Spinal cord (tissue), 10 donors: ENCODE measurements around the gene IFT74. TPM values are rescaled to one million over a fixed set of nuclear protein-coding genes. Genes with fewer than 3 reads are reported as not detected.
A peak's percentile ranks its signal among the peaks of the same experiment; 100 is the strongest.

Source experiments
- DNase-seq, 6 donors: peaks; one replicate each; pipeline versions ENCODE4 v3.0.0 to v3.0.0-alpha.2; 2013 to 2015; ENCODE audit warnings: low spot score in 6 of 6, low read depth in 4 of 6
- H3K27ac ChIP-seq: one replicate; pipeline ENCODE4 v1.5.1; 2013; ENCODE audit warnings: low read depth, low read length, control low read depth
- H3K27me3 ChIP-seq: one replicate; pipeline ENCODE4 v1.6.1; 2013; ENCODE audit warnings: low read length; ENCODE audit not compliant: control insufficient read depth, insufficient read depth
- H3K36me3 ChIP-seq: one replicate; pipeline ENCODE4 v1.6.1; 2013; ENCODE audit warnings: low read length; ENCODE audit not compliant: control insufficient read depth, insufficient read depth
- H3K4me1 ChIP-seq: one replicate; pipeline ENCODE4 v1.6.1; 2013; ENCODE audit warnings: low read length; ENCODE audit not compliant: control insufficient read depth, insufficient read depth
- H3K4me3 ChIP-seq: one replicate; pipeline ENCODE4 v1.5.1; 2013; ENCODE audit warnings: low read depth, low read length, control low read depth
- H3K9me3 ChIP-seq: one replicate; pipeline ENCODE4 v1.6.1; 2013; ENCODE audit warnings: low read length; ENCODE audit not compliant: control insufficient read depth, insufficient read depth
- WGBS: methylation state at CpG from one replicate; pipeline ENCODE4 v1.1.5; 2013; ENCODE audit warnings: missing lambda C conversion rate; ENCODE audit not compliant: insufficient coverage; 5-methylcytosine and 5-hydroxymethylcytosine counted together
- long read RNA-seq, 4 donors: transcript quantifications; one replicate each; lab custom pipeline, GENCODE V29; 2026
- polyA plus RNA-seq, 2 donors: library from polyadenylated mRNA; unstranded; fragments of 120-200 nt; gene quantifications; one replicate each; pipeline ENCODE4 v1.2.1, GENCODE V29; 2013; ENCODE audit not compliant: insufficient read length in 2 of 2
- total RNA-seq, 2 donors: library from RNA; depleted of rRNA in 1 of 2; stranded (reverse); fragments of 120-200 nt in 1 of 2; fragments of >200 nt in 1 of 2; gene quantifications; one replicate each; pipeline versions ENCODE4 v1.2.3 to v1.2.4, GENCODE V29; 2013 to 2014
- donor health status: healthy.

IFT74 gene
- 10 to 100 TPM; 26.4 to 32.6 TPM for total RNA-seq
- 10 to 100 TPM; 13.8 to 13.9 TPM for polyA plus RNA-seq
- long read RNA-seq, donor 1, partial matches to known transcripts = 0 of 1 reads
- long read RNA-seq, donor 1, other reads (novel, unspliced or antisense) = 0 of 1 reads
- long read RNA-seq, donor 2, partial matches to known transcripts = 0 of 1 reads
- long read RNA-seq, donor 2, other reads (novel, unspliced or antisense) = 0 of 1 reads
- long read RNA-seq, donor 3 = 0 reads
- long read RNA-seq, donor 4, partial matches to known transcripts = 0 of 4 reads
- long read RNA-seq, donor 4, other reads (novel, unspliced or antisense) = 0 of 4 reads

- Histone ChIP-seq H3K27me3 (no peaks in the 10 kb centered on the region), H3K4me3 (peak within 1 kb of the TSS; percentile 54), H3K27ac (peak within 1 kb of the TSS; percentile 96), H3K9me3 (no peaks in the 10 kb centered on the region), H3K4me1 (peaks cover 3% of the 10 kb centered on the region), H3K36me3 (no peaks in the 10 kb centered on the region)
- peak; percentile 96 to 99 (median 98) for DNase-seq
- WGBS = under 1% methylated on average over 39 of the region's 53 CpGs
Observed at GRCh38 chr9:26955921-26956859, at the start of gene IFT74. IFT74 (plus strand) TSS chr9:26956412; CDS start chr9:26961968, 5,556 bp downstream.

GRCh38 chr9:26913138-26913668 lies 43.0 kb upstream of the IFT74 start:
- no peak for DNase-seq
- H3K9me3 ChIP-seq = no peaks in the 10 kb centered on the region
- no peak overlapping the region for H3K27ac ChIP-seq
- no peaks in the 10 kb centered on the region for H3K4me1 ChIP-seq
- peaks cover 7% of the 10 kb centered on the region for H3K36me3 ChIP-seq
- WGBS = no CpG with 5 or more reads among the region's 2 CpGs
- H3K4me3 ChIP-seq = no peak overlapping the region
- H3K27me3 ChIP-seq = no peaks in the 10 kb centered on the region

- Histone ChIP-seq H3K27ac (no peak overlapping the region), H3K4me1 (no peaks in the 10 kb centered on the region), H3K4me3 (no peak overlapping the region), H3K9me3 (no peaks in the 10 kb centered on the region), H3K36me3 (peaks cover 13% of the 10 kb centered on the region), H3K27me3 (no peaks in the 10 kb centered on the region)
- no CpG with 5 or more reads among the region's 1 CpG for WGBS
- no peak for DNase-seq
Observed at GRCh38 chr9:26919698-26920097, 36.5 kb upstream of the IFT74 start.

GRCh38 chr9:26925609-26926008 lies 30.6 kb upstream of the IFT74 start:
- Histone ChIP-seq H3K27ac (no peak overlapping the region), H3K27me3 (no peaks in the 10 kb centered on the region), H3K4me1 (no peaks in the 10 kb centered on the region), H3K9me3 (no peaks in the 10 kb centered on the region), H3K36me3 (peaks cover 27% of the 10 kb centered on the region), H3K4me3 (no peak overlapping the region)
- DNase-seq = no peak
- no CpG with 5 or more reads among the region's 4 CpGs for WGBS

GRCh38 chr9:26928902-26929495 lies 27.2 kb upstream of the IFT74 start:
- H3K36me3 ChIP-seq = peaks cover 23% of the 10 kb centered on the region
- H3K27ac ChIP-seq = no peak overlapping the region
- no peaks in the 10 kb centered on the region for H3K4me1 ChIP-seq

GRCh38 chr9:26935847-26936246 lies 20.4 kb upstream of the IFT74 start:
- no peak overlapping the region for H3K27ac ChIP-seq
- H3K36me3 ChIP-seq = no peaks in the 10 kb centered on the region
- H3K9me3 ChIP-seq = peaks cover 4% of the 10 kb centered on the region
- no peaks in the 10 kb centered on the region for H3K27me3 ChIP-seq
- no peaks in the 10 kb centered on the region for H3K4me1 ChIP-seq
- H3K4me3 ChIP-seq = no peak overlapping the region
- no peak for DNase-seq

More at GRCh38 chr9:26928902-26929495, 27.2 kb upstream of the IFT74 start:
- no peak overlapping the region for H3K4me3 ChIP-seq
- no peaks in the 10 kb centered on the region for H3K9me3 ChIP-seq
- DNase-seq = no peak
- 100% methylated on average over 3 of the region's 8 CpGs for WGBS
- H3K27me3 ChIP-seq = no peaks in the 10 kb centered on the region

- WGBS = 100% methylated on average over 1 of the region's 3 CpGs
- DNase-seq = no peak
- peaks cover 4% of the 10 kb centered on the region for H3K9me3 ChIP-seq
- no peaks in the 10 kb centered on the region for H3K27me3 ChIP-seq
- no peaks in the 10 kb centered on the region for H3K36me3 ChIP-seq
- no peaks in the 10 kb centered on the region for H3K4me1 ChIP-seq
- H3K4me3 ChIP-seq = no peak overlapping the region
- H3K27ac ChIP-seq = no peak overlapping the region
Observed at GRCh38 chr9:26937816-26938371, 18.3 kb upstream of the IFT74 start.

- WGBS = no CpG with 5 or more reads among the region's 3 CpGs
- H3K27me3 ChIP-seq = no peaks in the 10 kb centered on the region
Observed at GRCh38 chr9:26939955-26940711, 16.1 kb upstream of the IFT74 start.

GRCh38 chr9:26940779-26941178 lies 15.4 kb upstream of the IFT74 start:
- H3K4me3 ChIP-seq = no peak overlapping the region
- H3K36me3 ChIP-seq = no peaks in the 10 kb centered on the region
- no peaks in the 10 kb centered on the region for H3K27me3 ChIP-seq
- peaks cover 4% of the 10 kb centered on the region for H3K9me3 ChIP-seq
- H3K27ac ChIP-seq = no peak overlapping the region
- H3K4me1 ChIP-seq = peaks cover 8% of the 10 kb centered on the region
- WGBS = no CpG with 5 or more reads among the region's 1 CpG
- no peak for DNase-seq

More at GRCh38 chr9:26939955-26940711, 16.1 kb upstream of the IFT74 start:
- H3K27ac ChIP-seq = no peak overlapping the region
- DNase-seq = no peak
- H3K4me3 ChIP-seq = no peak overlapping the region
- peaks cover 4% of the 10 kb centered on the region for H3K9me3 ChIP-seq
- no peaks in the 10 kb centered on the region for H3K36me3 ChIP-seq
- peaks cover 5% of the 10 kb centered on the region for H3K4me1 ChIP-seq
